Retinal pigment epithelial cell (primary cell): Measurements from ENCODE around the gene INPP5F.

Experiments
- DNase-seq: peaks from one replicate; pipeline ENCODE4 v3.0.0-alpha.2; 2010; ENCODE audit warnings: low read depth
- H3K4me3 ChIP-seq: 2 replicates; pipeline ENCODE4 v1.5.1; 2011; ENCODE audit warnings: mild to moderate bottlenecking, low read length, control low read depth, moderate library complexity
- CTCF ChIP-seq: conservative IDR thresholded peaks from 2 replicates; pipeline ENCODE4 v1.5.1; 2011; ENCODE audit warnings: low read depth, low read length, control low read depth, inconsistent platforms

The INPP5F gene

GRCh38 chr10:119725828-119726675 is at the start of gene INPP5F:
TSS of gene INPP5F (plus strand) at chr10:119726050. CDS start at chr10:119726263, 213 bp downstream.
- peak; percentile 91 for DNase-seq
- H3K4me3 ChIP-seq, result peak within 1 kb of the TSS; percentile 67
- TF ChIP-seq CTCF, result no peak

- no peak overlapping the region for H3K4me3 ChIP-seq
- DNase-seq, result no peak
- TF ChIP-seq CTCF, result no peak
Observed at GRCh38 chr10:119677126-119677525, 48.7 kb upstream of the INPP5F start.

GRCh38 chr10:119677904-119678755 is 47.7 kb upstream of the INPP5F start:
- H3K4me3 ChIP-seq, result no peak overlapping the region

GRCh38 chr10:119679480-119679829 is 46.4 kb upstream of the INPP5F start:
- TF ChIP-seq CTCF, result no peak
- no peak for DNase-seq
- H3K4me3 ChIP-seq, result no peak overlapping the region

More at GRCh38 chr10:119677904-119678755, 47.7 kb upstream of the INPP5F start:
- no peak for DNase-seq
- TF ChIP-seq CTCF, result no peak

GRCh38 chr10:119680050-119680449 is 45.8 kb upstream of the INPP5F start:
- no peak for DNase-seq
- no peak overlapping the region for H3K4me3 ChIP-seq

GRCh38 chr10:119680650-119681081 is 45.2 kb upstream of the INPP5F start:
- TF ChIP-seq CTCF, result no peak
- no peak for DNase-seq
- no peak overlapping the region for H3K4me3 ChIP-seq

More at GRCh38 chr10:119680050-119680449, 45.8 kb upstream of the INPP5F start:
- no peak for TF ChIP-seq CTCF
